Measurements from ENCODE around the gene TXNDC17. TPM values are rescaled to one million over a fixed set of nuclear protein-coding genes. Genes with fewer than 3 reads are reported as not detected.
A peak's percentile ranks its signal among the peaks of the same experiment; 100 is the strongest.

The TXNDC17 gene
- total RNA-seq, 3 donors from 2014 or later, result 125 to 145 (median 134) TPM

DNA sequence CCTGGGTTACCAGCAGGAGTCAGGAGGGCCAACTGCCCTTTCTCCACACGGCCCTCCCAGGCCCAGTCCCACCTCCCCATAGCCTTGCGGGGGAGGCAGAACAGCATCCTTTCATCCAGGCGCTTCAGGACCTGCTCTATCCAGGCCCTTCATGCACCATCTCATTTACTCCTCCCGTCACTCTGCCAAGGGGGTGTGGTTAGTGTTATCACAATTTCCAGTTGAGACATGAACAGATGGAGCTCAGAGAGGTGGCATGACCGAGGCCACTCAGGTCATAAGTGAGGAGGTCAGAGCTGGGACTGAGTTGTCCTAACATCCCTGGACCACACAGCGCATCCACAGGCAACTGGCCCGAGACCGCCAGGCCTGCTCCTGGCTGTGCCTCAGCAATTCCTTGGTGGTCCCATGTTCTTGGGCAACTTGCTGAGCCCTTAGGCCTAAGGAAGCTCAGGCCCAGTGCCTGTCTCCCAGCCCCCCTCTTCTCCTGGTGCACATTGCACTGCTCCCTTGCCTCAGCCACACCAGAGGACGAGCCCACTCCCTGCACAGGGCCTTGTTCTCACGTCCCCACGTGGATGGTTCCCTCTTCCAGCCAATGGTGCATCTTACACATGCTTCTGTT lies 34.5 kb downstream of the TXNDC17 start:
- no peak for DNase-seq (ENCODE audit: low spot score in 2 of 2)
- TF ChIP-seq POLR2AphosphoS5 (IDR thresholded peaks at IDR 0.05) (no peak), POLR2A (IDR thresholded peaks at IDR 0.05) (no peak)
- TF ChIP-seq, protein P1, sequence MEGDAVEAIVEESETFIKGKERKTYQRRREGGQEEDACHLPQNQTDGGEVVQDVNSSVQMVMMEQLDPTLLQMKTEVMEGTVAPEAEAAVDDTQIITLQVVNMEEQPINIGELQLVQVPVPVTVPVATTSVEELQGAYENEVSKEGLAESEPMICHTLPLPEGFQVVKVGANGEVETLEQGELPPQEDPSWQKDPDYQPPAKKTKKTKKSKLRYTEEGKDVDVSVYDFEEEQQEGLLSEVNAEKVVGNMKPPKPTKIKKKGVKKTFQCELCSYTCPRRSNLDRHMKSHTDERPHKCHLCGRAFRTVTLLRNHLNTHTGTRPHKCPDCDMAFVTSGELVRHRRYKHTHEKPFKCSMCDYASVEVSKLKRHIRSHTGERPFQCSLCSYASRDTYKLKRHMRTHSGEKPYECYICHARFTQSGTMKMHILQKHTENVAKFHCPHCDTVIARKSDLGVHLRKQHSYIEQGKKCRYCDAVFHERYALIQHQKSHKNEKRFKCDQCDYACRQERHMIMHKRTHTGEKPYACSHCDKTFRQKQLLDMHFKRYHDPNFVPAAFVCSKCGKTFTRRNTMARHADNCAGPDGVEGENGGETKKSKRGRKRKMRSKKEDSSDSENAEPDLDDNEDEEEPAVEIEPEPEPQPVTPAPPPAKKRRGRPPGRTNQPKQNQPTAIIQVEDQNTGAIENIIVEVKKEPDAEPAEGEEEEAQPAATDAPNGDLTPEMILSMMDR (IDR thresholded peaks at IDR 0.05), result no peak
- no peaks in the 10 kb centered on the region for H3K36me3 ChIP-seq
- H3K4me3 ChIP-seq, result no peak overlapping the region
- H3K9me3 ChIP-seq, result no peaks in the 10 kb centered on the region
- H3K27ac ChIP-seq, result no peak overlapping the region
- H3K27me3 ChIP-seq, result no peaks in the 10 kb centered on the region
- H3K4me1 ChIP-seq, result no peaks in the 10 kb centered on the region
- intact Hi-C loops (cut with DNase I; ENCODE audit: low total_unique reads), result no loop called here

DNA sequence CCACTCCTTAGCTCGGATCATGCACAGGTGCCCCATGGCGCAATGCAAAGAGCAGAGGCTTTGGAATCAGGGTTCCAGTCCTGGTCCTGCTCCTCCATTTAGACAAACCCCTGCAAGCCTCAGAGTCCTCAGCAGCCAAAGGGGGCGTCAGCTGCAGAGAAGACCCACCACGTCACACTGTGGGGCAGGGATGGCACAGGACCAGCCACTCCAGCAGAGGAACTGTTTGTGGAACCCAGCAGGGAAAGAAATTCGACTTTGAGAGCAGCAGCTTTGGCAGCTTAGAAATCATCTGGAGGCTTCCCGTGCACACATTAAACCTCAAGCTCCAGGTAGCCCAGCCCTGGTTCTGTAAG lies 35.9 kb downstream of the TXNDC17 start:
- H3K27ac ChIP-seq, result peak overlapping the region in 1 of 2 donors; percentile 69
- intact Hi-C loops (cut with DNase I; ENCODE audit: low total_unique reads), result no loop called here
- H3K27me3 ChIP-seq, result no peaks in the 10 kb centered on the region
- H3K36me3 ChIP-seq, result no peaks in the 10 kb centered on the region
- no peak overlapping the region for H3K4me3 ChIP-seq
- H3K9me3 ChIP-seq, result no peaks in the 10 kb centered on the region
- H3K4me1 ChIP-seq, result no peaks in the 10 kb centered on the region
- TF ChIP-seq, protein P1 (IDR thresholded peaks at IDR 0.05), result no peak
- no peak for TF ChIP-seq POLR2A (IDR thresholded peaks at IDR 0.05)
- no peak for TF ChIP-seq POLR2AphosphoS5 (IDR thresholded peaks at IDR 0.05)
- no peak for DNase-seq (ENCODE audit: low spot score in 2 of 2)

DNA sequence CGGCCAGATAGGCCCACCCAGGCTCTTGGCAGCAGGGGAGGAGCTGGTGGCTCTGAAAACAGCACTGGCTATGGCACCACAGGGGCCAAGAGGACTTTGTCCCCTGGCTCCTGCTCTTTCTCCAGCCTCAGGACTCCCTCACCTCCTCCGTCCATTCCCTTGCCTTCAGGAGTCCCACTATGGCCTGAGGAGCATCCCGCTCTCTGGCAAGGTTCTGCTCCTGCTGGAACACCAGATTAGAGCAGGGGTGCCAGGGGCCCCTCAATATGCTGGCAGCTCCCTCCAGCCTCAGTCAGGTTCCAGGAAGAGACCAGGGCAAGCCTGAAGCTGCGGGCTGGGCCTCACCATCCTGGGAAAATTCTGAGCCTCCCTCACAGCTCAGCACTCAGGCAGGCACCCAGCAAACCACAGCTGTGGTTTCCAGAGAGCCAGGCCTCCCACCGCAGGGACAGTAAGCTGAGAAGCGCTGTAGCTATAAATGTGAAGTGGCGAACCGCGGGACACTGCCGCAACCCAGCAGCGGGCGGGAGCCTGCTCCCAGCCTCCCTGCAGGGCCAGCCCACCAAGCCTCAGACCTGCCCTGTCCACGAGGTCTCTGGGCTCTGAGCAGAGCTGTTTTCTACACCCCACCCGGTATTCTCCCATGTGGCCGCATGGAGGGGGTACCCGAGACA lies 36.4 kb downstream of the TXNDC17 start:
- H3K4me3 ChIP-seq, result no peak overlapping the region
- H3K27ac ChIP-seq, result peak overlapping the region in 1 of 2 donors; percentile 69
- no peaks in the 10 kb centered on the region for H3K4me1 ChIP-seq
- H3K9me3 ChIP-seq, result no peaks in the 10 kb centered on the region
- TF ChIP-seq, protein P1 (IDR thresholded peaks at IDR 0.05), result no peak
- TF ChIP-seq POLR2AphosphoS5 (IDR thresholded peaks at IDR 0.05) (no peak), POLR2A (IDR thresholded peaks at IDR 0.05) (no peak)
- no peak for DNase-seq (ENCODE audit: low spot score in 2 of 2)
- intact Hi-C loops (cut with DNase I; ENCODE audit: low total_unique reads), result no loop called here
- H3K27me3 ChIP-seq, result no peaks in the 10 kb centered on the region
- no peaks in the 10 kb centered on the region for H3K36me3 ChIP-seq

DNA sequence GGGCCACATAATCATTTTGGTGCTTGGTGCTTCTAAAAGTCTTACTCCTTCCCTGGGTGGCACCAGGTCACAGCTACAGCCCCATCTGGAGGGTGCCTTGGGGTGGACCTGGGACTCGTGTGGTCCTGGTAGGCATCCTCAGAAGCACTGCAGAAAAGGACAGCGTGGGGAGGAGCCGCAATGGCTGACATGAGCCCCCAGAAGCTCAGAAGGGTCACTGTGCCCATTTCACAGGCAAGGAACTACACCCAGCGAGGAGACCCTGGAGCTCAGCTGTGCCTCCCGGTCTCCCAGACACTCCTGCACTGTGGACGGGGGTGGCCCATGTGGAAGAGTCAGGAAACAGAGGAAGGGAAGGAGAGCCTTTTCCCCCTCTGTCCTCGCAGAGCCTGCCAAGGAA lies 37.1 kb downstream of the TXNDC17 start:
- Histone ChIP-seq H3K27ac (peak overlapping the region in 1 of 2 donors; percentile 69), H3K9me3 (no peaks in the 10 kb centered on the region), H3K27me3 (no peaks in the 10 kb centered on the region), H3K36me3 (no peaks in the 10 kb centered on the region), H3K4me1 (no peaks in the 10 kb centered on the region), H3K4me3 (no peak overlapping the region)
- TF ChIP-seq POLR2A (IDR thresholded peaks at IDR 0.05), result no peak
- TF ChIP-seq, protein P1 (IDR thresholded peaks at IDR 0.05), result no peak
- no peak for TF ChIP-seq POLR2AphosphoS5 (IDR thresholded peaks at IDR 0.05)
- intact Hi-C loops (cut with DNase I; ENCODE audit: low total_unique reads), result no loop called here
- DNase-seq (ENCODE audit: low spot score in 2 of 2), result no peak

DNA sequence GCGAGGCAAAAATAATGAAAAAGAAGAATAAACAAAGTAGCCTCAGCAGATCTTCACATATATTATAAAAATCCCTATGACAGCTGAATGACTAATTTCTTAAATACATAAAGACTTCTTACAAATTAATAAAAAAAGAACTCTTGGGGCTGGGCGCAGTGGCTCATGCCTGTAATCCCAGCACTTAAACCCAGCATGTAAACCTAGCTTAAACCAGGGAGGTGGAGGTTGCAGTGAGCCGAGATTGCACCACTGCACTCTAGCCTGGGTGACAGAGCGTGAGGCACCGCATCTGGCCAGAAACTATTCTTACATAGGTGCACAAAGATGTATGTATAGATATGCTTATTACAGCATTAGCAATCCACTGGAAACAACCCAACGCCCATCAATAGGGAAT lies 38.4 kb downstream of the TXNDC17 start:
- Histone ChIP-seq H3K27me3 (no peaks in the 10 kb centered on the region), H3K4me3 (no peak overlapping the region), H3K9me3 (no peaks in the 10 kb centered on the region), H3K4me1 (no peaks in the 10 kb centered on the region), H3K27ac (no peak overlapping the region), H3K36me3 (no peaks in the 10 kb centered on the region)
- intact Hi-C loops (cut with DNase I; ENCODE audit: low total_unique reads), result no loop called here
- TF ChIP-seq POLR2AphosphoS5 (IDR thresholded peaks at IDR 0.05), result no peak
- TF ChIP-seq, protein P1 (IDR thresholded peaks at IDR 0.05), result no peak
- TF ChIP-seq POLR2A (IDR thresholded peaks at IDR 0.05), result no peak
- DNase-seq (ENCODE audit: low spot score in 2 of 2), result no peak

Measured in breast epithelium (tissue), 4 donors.